Aorta (tissue), 5 donors: Measurements from ENCODE around the gene SPEM1. TPM values are rescaled to one million over a fixed set of nuclear protein-coding genes. Genes with fewer than 3 reads are reported as not detected.

Experiments
- ATAC-seq: fragments of 200-7000 bp; cut with Tn5 transposase; one replicate; pipeline ENCODE4 v1.9.1; 2022; ENCODE audit warnings: moderate library complexity; ENCODE audit not compliant: low FRiP score
- DNase-seq, 2 donors: peaks; one replicate each; pipeline ENCODE4 v3.0.0-alpha.2; 2020
- H3K27ac ChIP-seq, 2 donors: one replicate each; pipeline ENCODE4 v1.5.1; 2013; ENCODE audit warnings: low read length in 2 of 2, mild to moderate bottlenecking in 2 of 2, moderate library complexity in 2 of 2, control low read depth in 1 of 2, inconsistent platforms in 1 of 2, low read depth in 1 of 2
- H3K27me3 ChIP-seq, 2 donors: one replicate each; pipeline ENCODE4 v1.6.1; 2013; ENCODE audit warnings: control low read depth in 1 of 2, low read length in 1 of 2, mild to moderate bottlenecking in 1 of 2, moderate library complexity in 1 of 2; ENCODE audit not compliant: insufficient read depth in 2 of 2, control insufficient read depth in 1 of 2
- H3K36me3 ChIP-seq, 2 donors: one replicate each; pipeline ENCODE4 v1.6.1; 2013; ENCODE audit warnings: control low read depth in 1 of 2, low read length in 1 of 2, mild to moderate bottlenecking in 1 of 2; ENCODE audit not compliant: insufficient read depth in 2 of 2, control insufficient read depth in 1 of 2
- H3K4me1 ChIP-seq, 2 donors: one replicate each; pipeline ENCODE4 v1.6.1; 2013; ENCODE audit warnings: low read length in 2 of 2, control low read depth in 1 of 2, mild to moderate bottlenecking in 1 of 2, moderate library complexity in 1 of 2; ENCODE audit not compliant: insufficient read depth in 2 of 2, control insufficient read depth in 1 of 2
- H3K4me3 ChIP-seq, 2 donors: one replicate each; pipeline ENCODE4 v1.5.1; 2013; ENCODE audit warnings: low read length in 2 of 2, control low read depth in 1 of 2, mild to moderate bottlenecking in 1 of 2
- H3K9me3 ChIP-seq: one replicate; pipeline ENCODE4 v1.6.1; 2013; ENCODE audit warnings: mild to moderate bottlenecking, low read length; ENCODE audit not compliant: control insufficient read depth
- WGBS, 2 donors: extraction: QIAGEN DNeasy Blood & Tissue Kit; methylation state at CpG; one replicate each; pipeline ENCODE4 v1.1.7; 2013; 5-methylcytosine and 5-hydroxymethylcytosine counted together
- intact Hi-C, 2 donors: fragments of 100-400 bp; cut with DNase I; formaldehyde crosslinking; loops; one replicate each; pipeline versions ENCODE4 v1.14.2 to v1.15.0; 2022
- polyA plus RNA-seq, 2 donors: library from polyadenylated mRNA; stranded (reverse); fragments of 200-250 nt; gene quantifications; one replicate each; pipeline ENCODE4 v1.2.3, GENCODE V29; 2013
- total RNA-seq, 2 donors: library from RNA; stranded (reverse); fragmentation: NEBNext Ultra II Directional; extraction: Animal tissue kit (Norgen Biotek cat#: 25700); gene quantifications; one replicate each; pipeline ENCODE4 v1.2.1, GENCODE V29; 2021
- donor health status: healthy with polysubstance abuse.
- donor health status: Bipolar disorder and iron deficiency.
- donor health status: DM: no; HTN: no; CAD: no.
- donor health status: DM: no; HTN: no; CAD: no.
- donor health status: DM: yes; HTN: yes; CAD: no.

Gene SPEM1
- total and polyA plus RNA-seq, 4 donors = not detected

- WGBS, 2 donors = 0% methylated on average over 47 to 71 of the region's 71 CpGs
- ATAC-seq = peak; percentile 95
- peak; percentile 93 to 95 for DNase-seq
These were observed 25.5 kb upstream of the SPEM1 start, which contains the start of gene PLSCR3 for GRCh38 chr17:7394452-7395191. Gene PLSCR3, minus strand, starts transcription at chr17:7394525. Its CDS starts 415 bp downstream, at chr17:7394110.

DNA sequence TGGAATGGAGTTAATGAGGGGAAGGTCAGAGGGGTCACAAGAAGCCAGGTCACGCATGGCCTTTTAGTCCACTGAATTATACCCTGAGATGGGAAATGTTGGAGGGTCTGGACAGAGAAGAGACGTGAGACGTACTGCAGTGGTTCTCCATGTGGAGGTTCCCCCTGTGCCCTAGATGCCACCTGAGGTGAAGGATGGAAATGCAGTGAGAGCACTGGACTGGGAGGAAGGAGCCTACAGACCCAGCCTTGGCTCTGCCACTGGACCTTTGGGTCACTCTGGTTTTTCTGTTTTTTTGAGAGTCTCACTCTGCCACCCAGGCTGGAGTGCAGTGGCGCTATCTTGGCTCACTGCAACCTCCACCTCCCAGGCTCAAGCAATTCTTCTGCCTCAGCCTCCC is 24.0 kb upstream of the SPEM1 start:
- DNase-seq = no peak
- 86 to 88% methylated on average over 4 of the region's 4 CpGs for WGBS, 2 donors
- no peaks in the 10 kb centered on the region for H3K36me3 ChIP-seq
- H3K27ac ChIP-seq = no peak overlapping the region
- ATAC-seq = no peak
- H3K27me3 ChIP-seq = no peaks in the 10 kb centered on the region
- H3K4me3 ChIP-seq = no peak overlapping the region
- no peaks in the 10 kb centered on the region for H3K9me3 ChIP-seq
- no peaks in the 10 kb centered on the region for H3K4me1 ChIP-seq
- intact Hi-C loops = no loop called here

More at GRCh38 chr17:7394452-7395191, 25.5 kb upstream of the SPEM1 start, which contains the start of gene PLSCR3:
- Histone ChIP-seq H3K4me1 (no peaks in the 10 kb centered on the region), H3K36me3 (no peaks in the 10 kb centered on the region), H3K9me3 (no peaks in the 10 kb centered on the region), H3K4me3 (peak within 1 kb of the TSS; percentile 53 to 89), H3K27me3 (no peaks in the 10 kb centered on the region), H3K27ac (peak within 1 kb of the TSS; percentile 45 to 88)
- intact Hi-C loops = loop anchor here (1.0 to 5.0 kb wide), 2 partner anchors 9 to 37 kb away; partner anchors contain the start of gene TMEM95 (in 1 of the 2)

DNA sequence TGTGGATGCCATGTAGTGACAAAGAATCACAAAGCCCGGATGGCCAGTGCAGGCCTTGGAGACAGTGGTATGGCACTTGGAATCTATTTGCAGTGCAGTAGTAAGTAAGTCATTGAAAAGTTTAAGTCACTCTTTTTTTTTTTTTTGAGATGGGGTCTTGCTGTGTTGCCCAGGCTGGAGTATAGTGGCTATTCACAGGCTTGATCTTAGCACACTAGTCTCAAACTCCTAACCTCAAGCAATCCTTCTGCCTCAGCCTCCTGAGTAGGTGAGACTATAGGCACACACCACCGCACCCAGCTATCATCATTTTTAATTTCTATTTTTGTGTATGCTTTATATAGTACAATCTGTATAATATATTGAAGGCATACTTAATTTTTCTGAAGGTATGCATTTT is 21.5 kb upstream of the SPEM1 start:
- Histone ChIP-seq H3K9me3 (no peaks in the 10 kb centered on the region), H3K27me3 (no peaks in the 10 kb centered on the region), H3K27ac (no peak overlapping the region), H3K4me3 (no peak overlapping the region), H3K4me1 (no peaks in the 10 kb centered on the region), H3K36me3 (no peaks in the 10 kb centered on the region)
- ATAC-seq (no peak), DNase-seq (no peak)
- intact Hi-C loops = no loop called here
- WGBS, 2 donors = 71 to 75% methylated on average over 2 of the region's 2 CpGs

- 8 to 9% methylated on average over 15 to 16 of the region's 16 CpGs for WGBS, 2 donors
- peak; percentile 74 to 88 for DNase-seq
- H3K27ac ChIP-seq = peak overlapping the region; percentile 10 to 84
- peak; percentile 9 for ATAC-seq
- intact Hi-C loops = loop anchor here in 1 of 2 donors (1.0 kb wide), 1 partner anchor 9 kb away; the partner anchor contains the start of gene PLSCR3
- no peaks in the 10 kb centered on the region for H3K9me3 ChIP-seq
- no peaks in the 10 kb centered on the region for H3K27me3 ChIP-seq
- H3K4me3 ChIP-seq = peak overlapping the region; percentile 30 to 51
- no peaks in the 10 kb centered on the region for H3K4me1 ChIP-seq
- no peaks in the 10 kb centered on the region for H3K36me3 ChIP-seq
These were observed 16.9 kb upstream of the SPEM1 start for GRCh38 chr17:7403043-7403726.

DNA sequence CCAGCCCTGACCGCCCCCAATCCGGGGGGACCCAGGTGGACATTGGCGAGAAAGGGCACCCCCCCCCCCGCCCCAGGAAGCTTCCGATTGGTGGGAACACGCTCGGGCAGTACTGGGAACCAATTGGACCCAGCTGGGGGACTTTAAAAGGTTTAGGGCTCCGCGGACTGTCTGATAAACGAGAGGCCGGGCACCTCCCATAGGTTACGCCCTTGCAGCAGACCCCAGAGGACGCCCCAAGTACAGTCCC is 16.5 kb upstream of the SPEM1 start:
- peak; percentile 65 for ATAC-seq
- Histone ChIP-seq H3K36me3 (no peaks in the 10 kb centered on the region), H3K27ac (peak overlapping the region; percentile 10 to 67), H3K9me3 (no peaks in the 10 kb centered on the region), H3K4me1 (no peaks in the 10 kb centered on the region), H3K27me3 (no peaks in the 10 kb centered on the region), H3K4me3 (peak overlapping the region; percentile 30 to 51)
- intact Hi-C loops = loop anchor here in 1 of 2 donors (1.0 kb wide), 1 partner anchor 9 kb away; the partner anchor contains the start of gene PLSCR3
- WGBS, 2 donors = 0 to 1% methylated on average over 13 of the region's 13 CpGs
- DNase-seq = no peak

- H3K27me3 ChIP-seq = no peaks in the 10 kb centered on the region
- WGBS, 2 donors = 0 to 1% methylated on average over 40 to 49 of the region's 49 CpGs
- ATAC-seq (peak; percentile 97), DNase-seq (peak; percentile 99)
- H3K9me3 ChIP-seq = no peaks in the 10 kb centered on the region
- intact Hi-C loops = loop anchor here in 1 of 2 donors (1.0 kb wide), 1 partner anchor 10 kb away; the partner anchor contains the start of gene PLSCR3
- H3K27ac ChIP-seq = peak within 1 kb of the TSS; percentile 70 to 84
- peak within 1 kb of the TSS; percentile 59 to 82 for H3K4me3 ChIP-seq
- H3K4me1 ChIP-seq = no peaks in the 10 kb centered on the region
- H3K36me3 ChIP-seq = no peaks in the 10 kb centered on the region
These were observed 16.0 kb upstream of the SPEM1 start, which contains the start of gene TMEM256 for GRCh38 chr17:7403977-7404736. Gene TMEM256, minus strand, starts transcription at chr17:7404097. Its CDS starts 13 bp downstream, at chr17:7404084.

GRCh38 chr17:7404737-7405349 is 15.3 kb upstream of the SPEM1 start:
- H3K9me3 ChIP-seq = no peaks in the 10 kb centered on the region
- intact Hi-C loops = no loop called here
- H3K4me1 ChIP-seq = no peaks in the 10 kb centered on the region
- 0 to 1% methylated on average over 29 to 65 of the region's 65 CpGs for WGBS, 2 donors
- DNase-seq = peak; percentile 81 to 89
- peak; percentile 82 for ATAC-seq
- H3K36me3 ChIP-seq = no peaks in the 10 kb centered on the region
- H3K27me3 ChIP-seq = no peaks in the 10 kb centered on the region
- peak overlapping the region; percentile 59 to 82 for H3K4me3 ChIP-seq
- peak overlapping the region; percentile 70 to 76 for H3K27ac ChIP-seq
